Kidney epithelial cell (primary cell): ENCODE results near the gene ZMYND19. TPM values are rescaled to one million over a fixed set of nuclear protein-coding genes. Genes with fewer than 3 reads are reported as not detected.
"Not testable (repeated sequence)": the region's sequence is repeated elsewhere in the genome, so short reads cannot be mapped to it uniquely, and the experiment has no call there.

Source experiments
- DNase-seq: peaks from one replicate; pipeline ENCODE4 v3.0.0-alpha.2; 2010; ENCODE audit warnings: low read depth
- H3K27me3 ChIP-seq: 2 replicates; pipeline ENCODE4 v1.6.0; 2011; ENCODE audit warnings: low read length; ENCODE audit not compliant: control insufficient read depth, insufficient read depth
- H3K36me3 ChIP-seq: 2 replicates; pipeline ENCODE4 v1.5.1; 2011; ENCODE audit warnings: low read length; ENCODE audit not compliant: control insufficient read depth, insufficient read depth
- H3K4me3 ChIP-seq: 2 replicates; pipeline ENCODE4 v1.5.1; 2011; ENCODE audit warnings: low read depth, mild to moderate bottlenecking, control low read depth, low read length
- total RNA-seq: library from RNA; depleted of rRNA; stranded (reverse); fragments of >200 nt; gene quantifications from 2 replicates; pipeline ENCODE4 v1.2.3, GENCODE V29; 2015
- TF ChIP-seq, protein P1 (sequence below): IDR thresholded peaks from 2 replicates; pipeline ENCODE4 v1.5.1; 2011; ENCODE audit warnings: mild to moderate bottlenecking, moderate library complexity, low read length, control low read depth, inconsistent platforms; ENCODE audit not compliant: insufficient read depth, poor library complexity, severe bottlenecking

The ZMYND19 gene
- total RNA-seq, 1 donor from 2014 or later, result 27.1 TPM

DNA sequence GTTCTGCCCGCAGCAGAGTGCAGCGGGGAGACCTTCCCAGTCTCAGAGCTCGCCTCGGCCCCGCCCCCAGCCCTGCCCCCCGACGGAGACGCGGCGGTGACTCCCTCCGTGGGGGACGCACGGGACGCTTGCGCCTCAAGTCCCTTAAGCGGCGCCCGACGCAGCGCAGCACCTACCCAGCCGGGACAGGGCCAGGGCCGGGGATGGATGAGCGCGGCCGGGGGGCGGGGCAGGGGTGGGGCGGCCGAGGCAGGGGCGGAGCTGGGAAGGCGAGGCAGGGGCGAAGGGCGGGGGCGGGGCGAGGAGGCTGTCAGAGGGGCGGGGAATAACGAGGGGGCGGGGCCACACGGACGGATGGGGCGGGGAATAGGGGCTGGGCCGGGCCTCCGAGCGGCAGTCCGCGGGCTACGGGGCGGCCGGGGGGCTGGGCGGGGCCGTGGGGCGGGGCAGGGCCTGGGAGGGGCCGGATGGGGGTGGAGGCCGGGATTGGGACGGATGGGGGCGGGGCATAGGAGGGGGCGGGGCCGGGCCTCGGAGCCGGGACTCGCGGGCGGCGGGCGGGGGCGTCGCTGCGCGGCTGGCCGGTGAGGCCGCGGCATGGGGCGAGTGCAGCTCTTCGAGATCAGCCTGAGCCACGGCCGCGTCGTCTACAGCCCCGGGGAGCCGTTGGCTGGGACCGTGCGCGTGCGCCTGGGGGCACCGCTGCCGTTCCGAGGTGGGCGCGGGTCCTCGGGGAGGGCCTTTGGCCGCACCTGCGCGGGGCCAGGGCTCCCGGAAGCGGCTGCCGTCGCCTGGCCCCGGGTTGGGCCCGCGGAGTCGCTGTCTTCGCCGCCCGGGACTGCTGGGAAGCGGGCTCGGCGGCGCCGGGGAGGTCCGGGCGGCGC, 15.1 kb upstream of the ZMYND19 start, which contains the start of gene ARRDC1:
Gene ARRDC1 (plus strand): TSS at position 566 of the 884 bp plus-strand sequence. CDS start 32 bp downstream, at position 598.
- Histone ChIP-seq H3K36me3 (no peaks in the 10 kb centered on the region), H3K4me3 (peak within 1 kb of the TSS; percentile 62), H3K27me3 (peaks cover 5% of the 10 kb centered on the region)
- TF ChIP-seq, protein P1, sequence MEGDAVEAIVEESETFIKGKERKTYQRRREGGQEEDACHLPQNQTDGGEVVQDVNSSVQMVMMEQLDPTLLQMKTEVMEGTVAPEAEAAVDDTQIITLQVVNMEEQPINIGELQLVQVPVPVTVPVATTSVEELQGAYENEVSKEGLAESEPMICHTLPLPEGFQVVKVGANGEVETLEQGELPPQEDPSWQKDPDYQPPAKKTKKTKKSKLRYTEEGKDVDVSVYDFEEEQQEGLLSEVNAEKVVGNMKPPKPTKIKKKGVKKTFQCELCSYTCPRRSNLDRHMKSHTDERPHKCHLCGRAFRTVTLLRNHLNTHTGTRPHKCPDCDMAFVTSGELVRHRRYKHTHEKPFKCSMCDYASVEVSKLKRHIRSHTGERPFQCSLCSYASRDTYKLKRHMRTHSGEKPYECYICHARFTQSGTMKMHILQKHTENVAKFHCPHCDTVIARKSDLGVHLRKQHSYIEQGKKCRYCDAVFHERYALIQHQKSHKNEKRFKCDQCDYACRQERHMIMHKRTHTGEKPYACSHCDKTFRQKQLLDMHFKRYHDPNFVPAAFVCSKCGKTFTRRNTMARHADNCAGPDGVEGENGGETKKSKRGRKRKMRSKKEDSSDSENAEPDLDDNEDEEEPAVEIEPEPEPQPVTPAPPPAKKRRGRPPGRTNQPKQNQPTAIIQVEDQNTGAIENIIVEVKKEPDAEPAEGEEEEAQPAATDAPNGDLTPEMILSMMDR, result no peak
- peak; percentile 61 for DNase-seq

DNA sequence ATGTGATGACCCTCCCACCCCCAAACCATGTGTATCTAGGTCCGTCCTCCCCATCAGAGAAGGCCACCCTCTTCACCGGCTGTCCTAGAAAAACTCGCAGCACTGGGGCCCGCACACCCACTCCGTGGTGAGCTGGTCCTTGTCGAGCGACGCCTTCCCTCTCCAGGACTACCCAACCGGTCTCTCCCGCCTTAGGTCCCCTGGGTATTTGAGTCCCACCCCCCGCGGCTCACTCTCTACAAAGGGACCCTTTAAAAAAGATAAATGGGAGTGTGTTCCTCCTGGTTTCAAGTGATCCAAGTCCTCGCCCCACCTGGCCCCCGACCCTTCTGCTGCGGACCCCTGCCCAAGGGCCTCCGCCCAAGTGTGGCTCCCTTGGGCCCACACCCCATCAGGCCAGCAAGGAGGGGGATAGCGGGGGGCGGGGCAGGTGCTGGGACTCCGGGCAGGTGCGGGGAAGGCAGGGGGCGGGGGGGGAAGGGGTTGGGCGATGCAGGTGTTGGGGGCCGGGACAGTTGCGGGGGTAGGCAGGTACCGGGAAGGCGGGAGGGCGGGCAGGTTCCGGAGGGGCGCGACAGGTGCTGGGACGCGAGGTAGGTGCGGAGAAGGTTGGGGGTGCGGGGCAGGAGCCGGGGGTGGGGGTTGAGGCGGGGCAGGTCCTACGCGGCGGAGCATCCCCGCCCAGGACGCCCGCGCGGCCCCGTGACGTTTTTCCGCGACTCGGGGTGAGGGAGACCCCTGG, 14.2 kb upstream of the ZMYND19 start:
- Histone ChIP-seq H3K36me3 (no peaks in the 10 kb centered on the region), H3K4me3 (peak overlapping the region; percentile 56)
- DNase-seq, result no peak

DNA sequence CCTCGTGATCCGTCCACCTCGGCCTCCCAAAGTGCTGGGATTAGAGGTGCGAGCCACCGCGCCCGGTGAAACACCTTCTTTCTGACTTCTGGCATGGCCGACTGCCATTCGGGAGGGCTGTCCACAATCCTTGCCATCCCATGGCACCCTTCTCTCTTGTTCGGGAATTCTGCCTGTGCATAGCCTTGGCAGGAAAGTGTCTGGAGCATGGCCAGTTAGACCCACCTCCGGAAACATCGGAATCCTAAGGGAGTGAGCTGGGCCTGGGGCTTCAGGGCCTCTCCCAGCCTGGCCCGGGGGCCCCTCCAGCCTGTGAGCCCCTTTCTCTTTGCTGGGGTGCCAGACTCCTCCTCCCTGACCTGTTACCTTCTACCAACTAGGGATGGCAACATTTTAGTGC, 13.6 kb upstream of the ZMYND19 start:
- Histone ChIP-seq H3K36me3 (no peaks in the 10 kb centered on the region), H3K4me3 (no peak overlapping the region), H3K27me3 (peaks cover 5% of the 10 kb centered on the region)
- no peak for DNase-seq
- TF ChIP-seq, protein P1, result no peak

More for the DNA sequence above, 14.2 kb upstream of the ZMYND19 start:
- peaks cover 5% of the 10 kb centered on the region for H3K27me3 ChIP-seq
- TF ChIP-seq, protein P1, result no peak

DNA sequence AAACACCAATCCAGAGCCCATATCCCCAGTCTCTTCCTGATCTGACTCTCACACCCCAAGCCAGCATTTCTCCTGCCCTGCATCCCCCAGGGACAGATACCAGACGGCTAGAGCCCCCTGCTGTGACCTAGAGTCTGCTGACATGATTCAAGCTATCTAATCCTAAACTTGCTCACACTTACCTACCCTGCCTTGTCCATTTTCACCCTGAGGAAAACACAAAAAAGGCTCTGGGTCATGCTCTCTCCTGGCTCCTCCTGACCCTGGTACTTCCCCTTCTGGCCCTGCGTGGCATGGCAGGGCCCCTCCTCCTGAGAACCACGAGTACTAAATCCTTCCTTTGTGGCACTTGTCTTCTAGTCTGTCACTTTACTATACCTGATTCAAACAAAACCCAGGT, 12.3 kb upstream of the ZMYND19 start:
- no peak for DNase-seq
- Histone ChIP-seq H3K27me3 (peaks cover 5% of the 10 kb centered on the region), H3K36me3 (no peaks in the 10 kb centered on the region), H3K4me3 (no peak overlapping the region)
- TF ChIP-seq, protein P1, result no peak

DNA sequence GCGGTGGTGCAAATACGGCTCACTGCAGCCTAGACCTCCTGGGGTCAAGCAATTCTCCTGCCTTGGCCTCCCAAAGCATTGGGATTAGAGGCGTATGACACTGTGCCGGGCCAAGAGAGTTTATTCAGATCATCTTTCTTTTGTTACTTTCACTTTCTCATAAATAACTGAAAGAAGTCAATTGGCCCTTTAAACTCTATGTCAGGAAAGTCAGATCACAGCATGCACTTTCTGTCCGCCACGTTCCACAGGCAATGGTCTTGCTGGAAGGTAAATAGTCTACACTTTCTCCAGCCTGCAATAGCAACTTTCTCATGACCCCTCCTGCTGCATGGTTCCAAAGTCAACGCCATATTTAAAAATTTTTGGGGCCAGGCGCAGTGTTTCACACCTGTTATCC, 8.6 kb upstream of the ZMYND19 start:
- TF ChIP-seq, protein P1, result no peak
- DNase-seq, result no peak
- H3K36me3 ChIP-seq, result no peaks in the 10 kb centered on the region
- peaks cover 2% of the 10 kb centered on the region for H3K27me3 ChIP-seq
- no peak overlapping the region for H3K4me3 ChIP-seq

DNA sequence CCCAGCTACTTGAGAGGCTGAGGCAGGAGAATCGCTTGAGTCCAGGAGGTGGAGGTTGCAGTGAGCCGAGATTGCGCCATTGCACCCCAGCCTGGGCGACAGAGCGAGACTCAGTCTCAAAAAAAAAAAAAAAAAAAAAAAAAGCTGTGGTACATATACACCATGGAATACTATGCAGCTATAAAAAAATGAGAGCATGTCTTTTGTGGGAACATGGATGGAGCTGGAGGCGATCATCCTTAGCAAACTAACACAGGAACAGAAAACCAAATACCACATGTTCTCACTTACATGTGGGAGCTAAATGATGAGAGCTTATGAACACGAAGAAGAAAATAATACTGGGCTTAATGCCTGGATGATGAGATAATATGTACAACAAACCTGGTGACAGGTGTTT, 6.3 kb upstream of the ZMYND19 start:
- not testable (repeated sequence) for H3K4me3 ChIP-seq, H3K36me3 ChIP-seq, H3K27me3 ChIP-seq, DNase-seq
